NK-92 treated with Interleukin-12 subunit alpha and Interleukin-12 subunit beta, amount 100 ng/mL, for 24 hours (cell line): Measurements from ENCODE around the gene NTMT1.
"Not testable (repeated sequence)": the region's sequence is repeated elsewhere in the genome, so short reads cannot be mapped to it uniquely, and the experiment has no call there.

Experiments used
- DNase-seq: peaks from one replicate; lab custom pipeline; 2025; lab: John Stamatoyannopoulos, UW

Gene NTMT1

GRCh38 chr9:129654554-129655040 is 28.6 kb downstream of the NTMT1 start:
- no peak for DNase-seq

DNA sequence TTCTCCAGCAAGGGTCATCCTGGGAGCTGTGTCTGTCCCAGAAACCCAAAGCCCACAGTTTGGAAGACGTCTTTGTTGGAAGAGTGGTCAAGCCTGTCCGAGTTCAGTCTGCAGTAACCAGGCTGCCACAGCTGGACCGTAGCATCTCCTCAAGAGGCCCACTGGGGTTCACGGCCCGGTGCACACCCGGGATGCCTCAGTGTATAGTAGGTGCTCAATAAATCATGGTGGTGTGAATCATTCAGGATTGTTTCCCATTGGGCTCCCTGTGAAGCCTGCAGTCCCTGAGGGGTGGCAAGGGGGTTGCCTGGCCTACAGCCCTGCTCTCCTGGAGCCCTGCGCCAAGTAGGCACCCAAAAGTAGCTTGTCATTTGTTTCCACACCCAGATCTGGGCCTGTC is 29.2 kb downstream of the NTMT1 start:
- no peak for DNase-seq

GRCh38 chr9:129655696-129656095 is 29.7 kb downstream of the NTMT1 start:
- no peak for DNase-seq

GRCh38 chr9:129656795-129657390 is 30.9 kb downstream of the NTMT1 start:
- peak; percentile 43 for DNase-seq

DNA sequence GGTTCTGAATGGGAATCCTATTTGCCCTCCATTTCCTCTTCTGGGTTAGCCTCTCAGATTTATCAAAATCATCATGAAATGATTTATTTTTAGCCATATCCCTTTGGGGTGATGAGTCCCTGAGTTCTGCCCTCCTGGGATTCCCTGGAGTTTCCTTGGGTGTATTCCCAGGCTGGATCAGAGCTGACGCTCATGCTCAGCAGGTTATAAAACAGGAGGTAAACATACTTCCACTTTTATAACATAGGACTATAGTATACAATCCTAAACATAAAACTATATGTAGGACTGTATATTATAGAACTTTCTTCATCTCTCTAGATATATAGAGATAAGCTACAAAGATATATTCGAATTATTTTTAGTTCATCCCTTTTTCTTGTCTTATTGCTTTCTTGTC is 35.1 kb downstream of the NTMT1 start:
- DNase-seq: no peak

- DNase-seq: not testable (repeated sequence)
Observed at GRCh38 chr9:129662239-129662638, 36.3 kb downstream of the NTMT1 start.

- DNase-seq: no peak
Observed at GRCh38 chr9:129664746-129665388, 38.9 kb downstream of the NTMT1 start.

GRCh38 chr9:129665389-129665775 is 39.4 kb downstream of the NTMT1 start, which contains the start of gene PRRX2:
Gene PRRX2 (plus strand): TSS chr9:129665647. CDS start chr9:129665868, 221 bp downstream.
- no peak for DNase-seq

DNA sequence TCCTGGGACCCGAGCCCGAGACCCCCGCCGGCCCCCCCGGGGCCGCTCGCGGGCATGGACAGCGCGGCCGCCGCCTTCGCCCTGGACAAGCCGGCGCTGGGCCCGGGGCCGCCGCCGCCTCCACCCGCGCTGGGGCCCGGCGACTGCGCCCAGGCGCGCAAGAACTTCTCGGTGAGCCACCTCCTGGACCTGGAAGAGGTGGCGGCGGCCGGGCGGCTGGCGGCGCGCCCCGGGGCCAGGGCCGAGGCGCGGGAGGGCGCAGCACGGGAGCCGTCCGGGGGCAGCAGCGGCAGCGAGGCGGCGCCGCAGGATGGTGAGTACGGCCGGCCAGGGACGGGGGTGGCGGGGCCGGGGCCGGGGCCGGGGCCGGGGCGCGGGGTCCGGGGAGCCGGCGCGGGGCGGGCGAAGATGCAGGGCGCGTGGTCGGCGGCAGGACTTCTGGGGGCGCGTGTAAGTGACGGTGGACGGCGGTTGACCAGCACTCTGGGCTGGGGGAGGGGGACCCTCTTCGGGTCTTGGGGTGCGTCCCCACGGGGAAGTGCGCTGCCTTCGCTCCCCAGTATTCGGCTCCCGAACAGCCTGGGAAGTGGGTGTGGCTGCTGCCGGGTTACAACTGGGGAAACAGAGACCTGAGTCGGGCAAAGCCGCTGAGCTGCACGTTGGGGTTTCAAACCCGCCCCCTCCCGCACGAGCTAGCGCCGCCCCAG is 40.0 kb downstream of the NTMT1 start:
- DNase-seq: no peak

DNA sequence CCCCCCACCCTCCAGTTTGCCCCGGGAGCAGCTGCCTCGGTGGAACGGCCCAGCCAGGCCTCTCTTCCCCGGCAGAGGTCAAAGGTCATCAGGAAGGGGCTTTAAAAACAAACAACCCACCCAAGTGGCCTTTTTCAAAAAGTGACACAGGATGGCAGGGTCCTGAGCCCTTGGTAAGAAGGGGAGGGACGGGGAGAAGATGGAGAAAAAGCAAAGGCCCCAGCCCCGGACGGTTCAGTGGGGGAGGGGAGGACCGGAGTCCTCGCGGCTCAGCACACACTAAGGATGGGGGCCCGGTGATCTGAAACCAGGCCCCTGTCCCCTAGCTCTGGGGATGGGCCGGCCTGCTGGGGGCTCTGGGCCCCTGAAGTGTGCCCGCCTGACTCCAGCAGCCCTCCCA is 40.6 kb downstream of the NTMT1 start:
- no peak for DNase-seq

DNA sequence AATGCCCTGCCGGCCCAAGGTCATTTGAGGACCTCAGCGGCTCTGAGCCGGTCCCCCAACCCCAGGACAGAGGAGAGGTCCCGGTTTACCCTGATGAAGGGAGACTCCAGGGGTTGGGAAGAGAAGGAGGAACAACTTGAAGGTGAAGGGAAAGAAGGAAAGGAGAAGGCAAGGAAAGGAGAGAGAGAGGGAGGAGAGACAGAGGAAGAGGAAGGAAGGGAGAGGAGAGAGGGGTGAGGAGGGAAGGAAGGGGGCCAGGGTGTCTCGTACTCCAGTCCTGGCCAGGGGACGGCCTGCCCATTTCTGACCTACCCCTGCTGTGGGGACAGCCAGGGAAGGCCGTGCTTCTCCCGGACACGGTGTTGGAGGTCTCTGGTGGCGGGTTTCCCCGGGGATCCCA is 41.4 kb downstream of the NTMT1 start:
- DNase-seq: no peak

DNA sequence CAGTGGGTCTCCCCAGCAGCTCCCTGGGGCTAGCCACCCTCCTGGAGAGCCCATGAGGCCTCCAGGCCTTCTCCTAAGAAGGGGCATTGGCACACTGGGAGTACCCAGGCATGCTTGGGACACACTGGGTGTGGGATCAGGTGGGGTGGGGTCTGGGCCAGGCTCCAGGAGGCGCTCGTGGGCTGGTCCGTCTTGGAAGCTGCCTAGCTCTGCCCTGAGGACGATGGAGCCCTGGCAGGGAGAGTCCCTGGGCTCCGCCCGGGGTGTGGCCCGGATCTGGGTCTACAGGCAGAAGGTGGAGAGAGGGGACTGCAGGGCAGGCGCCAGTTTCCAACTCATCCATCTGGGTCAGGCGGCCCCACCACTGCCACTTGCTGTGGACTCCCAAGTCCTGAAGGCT is 41.9 kb downstream of the NTMT1 start:
- DNase-seq: no peak

GRCh38 chr9:129669141-129669718 is 43.3 kb downstream of the NTMT1 start:
- DNase-seq: no peak

DNA sequence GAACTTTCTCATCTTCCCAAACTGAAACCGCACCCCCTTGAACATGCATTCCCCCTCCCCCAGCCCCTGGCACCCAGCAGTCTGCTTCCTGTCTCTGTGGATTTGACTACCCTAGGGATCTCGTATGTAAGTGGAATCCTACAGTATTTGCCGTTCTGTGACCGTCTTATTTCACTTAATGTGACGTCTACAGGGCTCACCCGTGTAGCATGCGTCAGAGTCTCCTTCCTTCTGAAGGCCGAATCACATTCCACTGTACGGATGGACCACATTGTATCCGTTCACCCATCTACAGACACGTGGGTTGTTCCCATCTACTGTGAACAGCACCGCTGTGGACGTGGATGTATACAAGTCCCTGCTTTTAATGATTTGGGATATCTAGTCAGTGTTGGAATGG is 44.0 kb downstream of the NTMT1 start:
- no peak for DNase-seq

GRCh38 chr9:129671065-129671464 is 45.1 kb downstream of the NTMT1 start:
- no peak for DNase-seq

- no peak for DNase-seq
Observed at GRCh38 chr9:129671519-129671918, 45.6 kb downstream of the NTMT1 start.

GRCh38 chr9:129672702-129673101 is 46.7 kb downstream of the NTMT1 start:
- DNase-seq: no peak

DNA sequence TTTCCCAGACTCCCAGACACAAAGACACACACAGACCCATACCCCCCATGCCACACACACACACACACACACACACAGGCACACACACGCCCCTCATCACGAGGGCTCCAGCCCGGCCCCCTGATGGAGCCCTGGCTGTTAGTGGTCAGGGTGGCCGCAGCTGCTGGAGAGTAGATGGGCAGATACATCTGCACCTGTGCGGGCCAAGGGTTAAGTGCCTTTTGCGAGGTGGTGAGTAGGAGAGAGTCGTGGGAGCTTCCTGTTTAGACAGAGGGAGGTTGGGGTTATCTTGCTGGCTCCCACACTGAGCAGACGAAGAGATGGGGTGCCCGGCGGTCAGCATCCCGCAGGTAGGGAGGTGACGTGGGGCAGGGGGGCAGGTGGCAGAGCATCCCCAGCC is 47.6 kb downstream of the NTMT1 start:
- no peak for DNase-seq

- DNase-seq: no peak
Observed at GRCh38 chr9:129674229-129674628, 48.3 kb downstream of the NTMT1 start.

- no peak for DNase-seq
Observed at GRCh38 chr9:129675620-129676019, 49.7 kb downstream of the NTMT1 start.

DNA sequence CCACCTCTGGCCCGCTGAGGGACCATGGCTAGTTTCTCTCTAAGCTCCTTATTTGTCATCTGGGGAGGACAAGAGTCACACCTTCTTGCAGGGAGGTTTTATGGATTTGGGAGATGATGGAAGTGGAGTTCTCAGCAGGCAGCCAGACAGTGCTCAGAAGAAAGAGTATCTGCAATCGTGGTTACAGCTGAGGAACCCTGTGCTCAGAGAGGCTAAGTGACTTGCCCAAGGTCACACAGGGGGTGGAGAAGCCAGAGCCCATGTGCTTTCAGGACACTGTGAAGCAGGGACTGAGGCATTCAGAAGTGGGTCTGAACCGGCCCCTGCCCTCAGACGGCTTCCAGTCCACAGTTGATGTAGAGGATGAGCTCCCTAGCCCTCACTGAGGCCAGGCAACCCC is 50.3 kb downstream of the NTMT1 start:
- DNase-seq: no peak

- DNase-seq: no peak
Observed at GRCh38 chr9:129676975-129677374, 51.0 kb downstream of the NTMT1 start.

DNA sequence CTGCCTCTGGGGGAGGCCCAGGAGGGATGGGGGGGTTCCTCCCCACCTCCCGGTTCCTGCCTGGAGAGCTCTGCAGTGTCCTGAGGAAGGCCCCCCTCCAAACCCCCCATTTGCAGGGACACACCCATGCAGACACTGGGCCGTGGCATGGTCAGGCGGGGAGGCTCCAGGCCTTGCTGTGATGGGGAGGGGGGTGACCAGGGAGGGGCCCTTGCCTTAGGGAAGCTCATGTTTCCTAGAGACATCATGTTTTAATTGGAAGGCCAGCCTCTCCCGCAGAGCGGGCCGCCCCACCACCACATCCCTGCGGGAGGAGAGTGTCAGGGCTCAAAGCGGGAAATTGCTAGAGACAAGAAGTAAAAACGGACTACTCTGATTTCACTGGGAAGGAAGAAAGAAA is 51.5 kb downstream of the NTMT1 start:
- DNase-seq: no peak
